NOMO-1 treated with DMSO at 0.1 percent for 48 hours (cell line): Measurements from ENCODE around the gene SLX1A.
A peak's percentile ranks its signal among the peaks of the same experiment; 100 is the strongest.
"Not testable (repeated sequence)": the region's sequence is repeated elsewhere in the genome, so short reads cannot be mapped to it uniquely, and the experiment has no call there.

Source experiments
- DNase-seq: peaks from one replicate; lab custom pipeline; 2025; ENCODE audit not compliant: unreplicated experiment; lab: John Stamatoyannopoulos, UW

The SLX1A gene

GRCh38 chr16:30193615-30194014, at the start of gene SLX1A, which contains the start of gene BOLA2B:
TSS of gene SLX1A (plus strand) at chr16:30193875. CDS start at chr16:30194085, 210 bp downstream.
TSS of gene BOLA2B (minus strand) at chr16:30193666. CDS start at chr16:30193595, 71 bp downstream.
- DNase-seq, result not testable (repeated sequence)

- no peak for DNase-seq
These were observed 49.7 kb upstream of the SLX1A start for GRCh38 chr16:30144017-30144416.

DNA sequence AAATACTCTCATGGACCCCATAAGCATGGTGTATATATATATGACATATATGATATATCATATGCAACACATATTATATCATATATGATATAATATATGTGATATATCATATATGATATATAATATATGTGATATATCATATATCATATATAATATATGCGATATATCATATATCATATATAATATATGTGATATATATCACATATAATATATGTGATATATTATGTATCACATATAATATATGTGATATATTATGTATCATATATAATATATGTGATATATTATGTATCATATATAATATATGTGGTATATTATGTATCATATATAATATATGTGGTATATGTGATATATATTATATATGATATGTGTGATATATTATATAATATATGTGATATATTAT, 48.8 kb upstream of the SLX1A start:
- DNase-seq, result no peak

GRCh38 chr16:30145657-30146056, 48.0 kb upstream of the SLX1A start:
- no peak for DNase-seq

GRCh38 chr16:30147843-30148510, 45.7 kb upstream of the SLX1A start:
- DNase-seq, result no peak

- peak; percentile 94 for DNase-seq
These were observed 44.3 kb upstream of the SLX1A start for GRCh38 chr16:30149250-30149930.

DNA sequence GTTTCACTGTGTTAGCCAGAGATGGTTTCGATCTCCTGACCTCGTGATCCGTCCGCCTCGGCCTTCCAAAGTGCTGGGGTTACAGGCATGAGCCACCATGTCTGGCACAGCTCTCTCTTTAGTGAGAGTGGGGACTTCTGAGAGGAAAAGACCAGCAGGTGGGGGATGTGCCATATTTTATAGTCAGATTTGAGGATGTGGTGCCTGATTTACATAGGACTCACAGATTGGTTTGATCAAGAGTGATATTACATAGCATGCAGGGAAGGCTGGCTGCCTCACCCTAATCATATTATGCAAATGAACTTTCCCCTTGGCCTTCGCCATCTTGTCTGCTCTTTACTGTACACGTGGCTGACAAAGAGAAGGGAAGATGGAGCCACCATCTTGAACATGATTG, 42.6 kb upstream of the SLX1A start:
- no peak for DNase-seq

DNA sequence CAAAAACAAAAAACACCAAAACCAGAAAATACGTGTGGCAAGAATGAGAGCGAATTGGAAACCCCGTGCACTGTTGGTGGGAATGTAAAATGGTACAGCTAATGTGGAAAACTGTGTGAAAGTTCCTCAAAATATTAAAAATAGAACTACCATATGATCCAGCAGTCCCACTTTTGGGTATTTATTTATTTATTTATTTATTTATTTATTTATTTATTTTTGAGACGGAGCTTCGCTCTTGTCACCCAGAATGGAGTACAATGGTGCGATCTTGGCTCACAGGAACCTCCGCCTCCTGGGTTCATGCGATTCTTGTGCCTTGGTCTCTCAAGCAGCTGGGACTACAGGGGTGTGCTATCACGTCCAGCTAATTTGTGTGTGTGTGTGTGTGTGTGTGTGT, 41.2 kb upstream of the SLX1A start:
- no peak for DNase-seq

- DNase-seq, result no peak
These were observed 38.5 kb upstream of the SLX1A start for GRCh38 chr16:30155188-30155587.

DNA sequence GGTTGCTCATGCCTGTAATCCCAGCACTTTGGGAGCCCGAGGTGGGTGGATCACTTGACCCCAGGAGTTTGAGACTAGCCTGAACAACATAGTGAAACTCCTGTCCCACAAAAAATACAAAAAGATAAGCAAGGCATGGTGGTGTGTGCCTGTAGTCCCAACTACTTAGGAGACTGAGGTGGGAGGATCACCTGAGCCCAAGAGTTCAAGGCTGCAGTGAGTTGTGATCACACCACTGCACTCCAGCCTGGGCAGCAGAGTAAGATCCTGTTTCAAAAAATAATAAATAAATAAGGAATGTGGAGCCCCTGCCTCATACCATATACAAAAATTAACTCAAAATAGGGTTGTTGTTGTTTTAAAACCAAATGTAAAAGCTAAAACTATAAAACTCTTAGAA, 36.5 kb upstream of the SLX1A start:
- DNase-seq, result no peak

DNA sequence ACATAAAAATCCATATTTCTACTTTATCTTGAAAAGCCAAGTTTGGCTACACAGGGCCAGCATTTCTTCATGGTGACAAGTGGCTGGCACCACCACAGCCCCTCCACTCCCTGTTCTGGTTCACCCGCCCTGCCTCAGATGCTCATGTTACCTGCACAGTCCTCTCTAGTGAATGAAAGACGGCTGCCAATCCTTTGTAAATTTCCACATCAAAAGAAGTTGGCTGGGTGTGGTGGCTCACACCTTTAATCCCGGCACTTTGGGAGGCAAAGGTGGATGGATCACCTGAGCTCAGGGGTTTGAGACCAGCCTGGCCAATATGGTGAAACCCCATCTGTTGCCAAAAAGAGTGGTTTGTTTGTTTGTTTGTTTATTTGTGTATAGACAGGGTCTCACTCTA, 30.1 kb upstream of the SLX1A start:
- no peak for DNase-seq

DNA sequence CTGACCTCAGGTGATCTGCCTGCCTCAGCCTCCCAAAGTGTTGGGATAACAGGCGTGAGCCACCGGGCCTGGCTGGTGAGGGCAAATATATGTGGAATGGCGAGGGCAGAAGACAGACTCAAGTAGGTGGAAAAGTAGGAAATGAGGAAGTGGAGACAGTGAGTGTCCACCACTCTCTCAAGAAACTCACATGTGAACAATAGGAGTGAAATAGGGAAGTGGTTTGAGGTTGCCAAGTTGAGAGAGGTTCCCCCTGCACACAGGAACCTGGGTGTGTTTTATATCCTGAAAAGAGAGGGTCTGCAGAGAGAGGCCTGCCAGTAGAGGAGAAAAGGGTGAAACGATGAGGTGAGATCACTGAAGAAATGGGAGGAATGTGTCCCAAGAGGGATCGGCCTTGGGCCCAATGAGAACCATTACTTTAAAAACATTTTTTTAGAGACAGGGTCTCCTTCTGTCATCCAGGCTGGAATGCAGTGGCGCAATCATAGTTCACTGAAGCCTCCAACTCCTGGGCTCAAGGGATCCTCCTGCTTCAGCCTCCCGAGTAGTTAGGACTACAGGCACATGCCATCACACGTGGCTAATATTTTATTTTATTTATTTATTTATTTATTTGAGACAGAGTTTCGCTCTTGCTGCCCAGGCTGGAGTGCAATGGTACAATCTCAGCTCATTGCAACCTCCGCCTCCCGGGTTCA, 27.3 kb upstream of the SLX1A start:
- peak; percentile 96 for DNase-seq

DNA sequence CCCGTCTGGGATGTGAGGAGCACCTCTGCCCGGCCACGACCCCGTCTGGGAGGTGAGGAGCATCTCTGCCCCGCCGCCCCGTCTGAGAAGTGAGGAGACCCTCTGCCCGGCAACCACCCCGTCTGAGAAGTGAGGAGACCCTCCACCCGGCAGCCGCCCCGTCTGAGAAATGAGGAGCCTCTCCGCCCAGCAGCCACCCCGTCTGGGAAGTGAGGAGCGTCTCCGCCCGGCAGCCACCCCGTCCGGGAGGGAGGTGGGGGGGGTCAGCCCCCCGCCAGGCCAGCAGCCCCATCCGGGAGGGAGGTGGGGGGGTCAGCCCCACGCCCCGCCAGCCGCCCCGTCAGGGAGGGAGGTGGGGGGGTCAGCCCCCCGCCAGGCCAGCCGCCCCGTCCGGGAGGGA, 24.9 kb upstream of the SLX1A start:
- DNase-seq, result not testable (repeated sequence)

- DNase-seq, result not testable (repeated sequence)
These were observed 24.3 kb upstream of the SLX1A start for GRCh38 chr16:30169416-30169815.

DNA sequence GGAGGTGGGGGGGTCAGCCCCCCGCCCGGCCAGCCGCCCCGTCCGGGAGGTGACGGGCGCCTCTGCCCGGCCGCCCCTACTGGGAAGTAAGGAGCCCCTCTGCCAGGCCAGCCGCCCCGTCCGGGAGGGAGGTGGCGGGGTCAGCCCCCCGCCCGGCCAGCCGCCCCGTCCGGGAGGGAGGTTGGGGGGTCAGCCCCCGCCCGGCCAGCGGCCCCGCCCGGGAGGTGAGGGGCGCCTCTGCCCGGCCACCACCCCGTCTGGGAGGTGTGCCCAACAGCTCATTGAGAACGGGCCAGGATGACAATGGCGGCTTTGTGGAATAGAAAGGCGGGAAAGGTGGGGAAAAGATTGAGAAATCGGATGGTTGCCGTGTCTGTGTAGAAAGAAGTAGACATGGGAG, 23.5 kb upstream of the SLX1A start:
- not testable (repeated sequence) for DNase-seq

DNA sequence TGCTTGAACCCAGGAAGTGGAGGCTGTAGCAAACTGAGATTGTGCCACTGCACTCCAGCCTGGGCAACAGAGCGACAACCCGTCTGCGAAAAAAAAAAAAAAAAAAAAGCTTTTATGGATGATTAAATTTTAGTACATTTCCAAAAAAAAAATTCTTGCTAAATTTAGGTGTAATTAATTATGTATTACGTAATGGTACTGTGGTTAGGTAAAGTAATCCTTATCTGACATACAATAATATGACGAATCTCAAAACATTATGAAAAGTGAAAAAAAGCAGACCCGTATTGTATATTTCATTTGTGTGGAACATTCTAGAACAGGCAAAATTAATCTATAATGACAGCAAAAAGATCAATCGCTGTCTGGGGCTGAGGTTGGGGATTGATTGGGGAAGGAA, 20.6 kb upstream of the SLX1A start:
- DNase-seq, result peak; percentile 31

DNA sequence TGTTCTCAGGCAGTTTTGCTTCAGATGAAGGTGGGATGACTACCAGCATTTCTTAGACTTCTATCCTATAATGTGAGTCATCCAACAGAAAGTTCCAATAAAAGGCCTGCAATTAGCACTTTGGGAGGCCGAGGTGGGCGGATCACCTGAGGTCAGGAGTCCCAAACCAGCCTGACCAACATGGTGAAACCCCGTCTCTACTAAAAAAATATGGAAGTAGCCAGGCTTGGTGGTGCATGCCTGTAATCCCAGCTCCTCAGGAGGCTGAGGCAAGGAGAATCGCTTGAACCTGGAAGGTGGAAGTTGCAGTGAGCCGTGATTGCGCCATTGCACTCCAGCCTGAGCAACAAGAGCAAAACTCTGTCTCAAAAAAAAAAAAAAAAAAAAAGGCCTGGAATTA, 16.8 kb upstream of the SLX1A start:
- DNase-seq, result not testable (repeated sequence)

DNA sequence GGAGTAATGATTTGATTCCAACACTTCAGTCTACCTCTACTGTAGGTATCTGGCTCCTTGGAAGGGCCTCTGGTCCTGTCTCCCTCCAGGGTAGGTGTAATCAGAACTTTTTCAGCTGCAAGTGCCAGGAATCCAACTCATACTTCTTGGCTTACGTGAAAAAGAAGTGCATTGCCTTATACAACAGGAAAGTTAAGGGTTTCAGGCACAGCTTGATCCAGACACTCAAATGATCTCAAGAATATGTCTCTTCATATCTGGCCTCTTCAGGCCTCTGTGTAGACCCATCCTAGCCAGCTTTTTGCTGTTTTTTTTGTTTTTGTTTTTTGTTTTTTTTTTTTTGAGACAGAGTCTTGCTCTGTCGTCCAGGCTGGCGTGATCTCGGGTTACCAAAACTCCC, 14.5 kb upstream of the SLX1A start:
- no peak for DNase-seq

DNA sequence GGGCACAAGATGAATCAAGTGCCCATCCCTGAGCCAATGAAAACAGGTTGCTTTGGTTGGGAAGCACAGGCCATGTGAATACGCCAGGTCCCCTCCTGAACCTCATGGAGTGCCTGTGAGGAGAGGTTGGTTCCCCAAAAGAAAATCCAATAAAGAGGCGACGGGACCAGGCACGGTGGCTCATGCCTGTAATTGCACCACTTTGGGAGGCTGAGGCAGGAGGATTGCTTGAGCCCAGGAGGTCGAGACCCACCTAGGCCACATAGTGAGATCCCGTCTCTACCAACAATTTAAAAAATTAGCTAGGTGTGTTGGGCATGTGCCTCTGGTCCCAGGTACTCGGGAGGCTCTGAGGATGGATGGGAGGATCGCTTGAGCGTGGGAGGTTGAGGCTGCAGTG, 13.7 kb upstream of the SLX1A start:
- no peak for DNase-seq

GRCh38 chr16:30180741-30181140, 12.9 kb upstream of the SLX1A start:
- no peak for DNase-seq

DNA sequence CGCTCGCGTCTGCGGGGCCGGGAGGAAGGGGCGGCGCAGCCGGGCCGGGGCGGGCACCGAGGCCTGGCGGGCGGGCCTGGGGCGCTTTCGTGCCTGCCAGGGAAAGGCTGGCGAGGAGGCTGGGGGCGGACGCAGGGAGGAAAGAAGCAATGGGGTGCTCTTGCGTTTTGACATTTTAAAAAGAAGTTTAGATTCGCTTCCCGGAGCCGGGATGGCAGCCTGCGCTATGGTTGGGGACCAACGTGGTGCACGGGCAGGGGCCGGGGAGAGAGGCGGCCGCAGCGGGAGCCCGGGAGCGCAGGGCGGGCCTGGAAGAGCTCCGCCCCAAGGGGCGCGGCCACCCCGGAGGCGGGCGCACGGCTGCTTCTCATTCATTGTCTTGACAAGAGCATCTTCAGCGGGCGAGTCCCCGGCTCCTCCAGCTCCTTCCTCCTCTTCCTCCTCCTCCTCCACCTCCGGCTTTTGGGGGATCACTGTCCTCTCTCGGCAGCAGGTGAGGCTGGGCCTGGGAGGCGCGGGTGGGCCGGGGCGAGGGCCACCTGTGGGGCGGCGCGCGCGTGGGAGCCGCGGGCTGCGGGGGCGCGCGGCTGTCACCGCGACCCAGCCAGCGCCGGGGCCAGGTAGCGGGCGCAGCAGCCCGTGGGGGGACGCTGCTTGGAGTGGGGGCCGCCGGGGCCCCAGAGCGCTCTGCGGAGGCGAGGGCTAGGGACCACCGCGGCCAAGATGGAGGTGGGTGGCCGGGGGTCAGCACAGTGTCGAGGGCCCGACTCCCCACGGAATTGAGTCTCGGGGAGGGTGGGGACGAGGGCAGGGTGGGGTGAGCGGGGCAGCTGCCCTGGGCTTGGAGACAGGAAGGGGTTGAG, 10.2 kb upstream of the SLX1A start, which contains the start of gene CORO1A:
Gene CORO1A, plus strand, starts transcription at position 370 of the 863 bp plus-strand sequence. CDS start 1,608 bp downstream, outside the sequence.
- DNase-seq, result peak; percentile 80
